Omental fat pad (tissue), 4 donors: ENCODE measurements around the gene DLK1. TPM values are rescaled to one million over a fixed set of nuclear protein-coding genes. Genes with fewer than 3 reads are reported as not detected.

Experiments
- ATAC-seq: fragments of 150-250 bp; one replicate; pipeline ENCODE4 v1.9.1; 2016; ENCODE audit warnings: mild to moderate bottlenecking, moderate library complexity; ENCODE audit not compliant: low FRiP score
- DNase-seq: peaks from one replicate; pipeline ENCODE4 v3.0.0-alpha.2; 2019; ENCODE audit warnings: low spot score
- total RNA-seq, 4 donors: library from RNA; depleted of rRNA; stranded (reverse); fragments of >200 nt; gene quantifications; one replicate each; pipeline ENCODE4 v1.1.0, GENCODE V29; 2016
- TF ChIP-seq, protein P1 (sequence below), 3 donors: fragments of 450-650 bp; IDR thresholded peaks; one replicate each; pipeline ENCODE4 v1.5.1; 2016 to 2017; ENCODE audit warnings: antibody characterized with exemption in 3 of 3, mild to moderate bottlenecking in 3 of 3, moderate library complexity in 2 of 3

DLK1 gene
- total RNA-seq, 4 donors from 2014 or later = not detected

DNA sequence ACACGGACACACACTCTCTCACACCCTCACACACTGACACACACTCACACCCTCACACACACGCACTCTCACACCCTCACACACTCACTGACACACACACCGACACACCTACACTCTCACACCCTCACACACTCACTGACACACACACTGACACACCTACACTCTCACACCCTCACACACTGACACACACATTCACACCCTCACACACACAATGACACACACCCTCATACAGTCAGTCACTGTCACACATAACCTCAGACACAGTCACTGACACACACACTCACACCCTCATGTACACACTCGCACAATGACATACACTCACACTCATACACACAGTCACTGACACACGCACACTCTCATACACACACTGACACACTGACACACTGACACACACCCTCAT is 19.8 kb upstream of the DLK1 start:
- TF ChIP-seq, protein P1, sequence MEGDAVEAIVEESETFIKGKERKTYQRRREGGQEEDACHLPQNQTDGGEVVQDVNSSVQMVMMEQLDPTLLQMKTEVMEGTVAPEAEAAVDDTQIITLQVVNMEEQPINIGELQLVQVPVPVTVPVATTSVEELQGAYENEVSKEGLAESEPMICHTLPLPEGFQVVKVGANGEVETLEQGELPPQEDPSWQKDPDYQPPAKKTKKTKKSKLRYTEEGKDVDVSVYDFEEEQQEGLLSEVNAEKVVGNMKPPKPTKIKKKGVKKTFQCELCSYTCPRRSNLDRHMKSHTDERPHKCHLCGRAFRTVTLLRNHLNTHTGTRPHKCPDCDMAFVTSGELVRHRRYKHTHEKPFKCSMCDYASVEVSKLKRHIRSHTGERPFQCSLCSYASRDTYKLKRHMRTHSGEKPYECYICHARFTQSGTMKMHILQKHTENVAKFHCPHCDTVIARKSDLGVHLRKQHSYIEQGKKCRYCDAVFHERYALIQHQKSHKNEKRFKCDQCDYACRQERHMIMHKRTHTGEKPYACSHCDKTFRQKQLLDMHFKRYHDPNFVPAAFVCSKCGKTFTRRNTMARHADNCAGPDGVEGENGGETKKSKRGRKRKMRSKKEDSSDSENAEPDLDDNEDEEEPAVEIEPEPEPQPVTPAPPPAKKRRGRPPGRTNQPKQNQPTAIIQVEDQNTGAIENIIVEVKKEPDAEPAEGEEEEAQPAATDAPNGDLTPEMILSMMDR (IDR thresholded peaks at IDR 0.05) = no peak
- ATAC-seq = no peak
- no peak for DNase-seq

DNA sequence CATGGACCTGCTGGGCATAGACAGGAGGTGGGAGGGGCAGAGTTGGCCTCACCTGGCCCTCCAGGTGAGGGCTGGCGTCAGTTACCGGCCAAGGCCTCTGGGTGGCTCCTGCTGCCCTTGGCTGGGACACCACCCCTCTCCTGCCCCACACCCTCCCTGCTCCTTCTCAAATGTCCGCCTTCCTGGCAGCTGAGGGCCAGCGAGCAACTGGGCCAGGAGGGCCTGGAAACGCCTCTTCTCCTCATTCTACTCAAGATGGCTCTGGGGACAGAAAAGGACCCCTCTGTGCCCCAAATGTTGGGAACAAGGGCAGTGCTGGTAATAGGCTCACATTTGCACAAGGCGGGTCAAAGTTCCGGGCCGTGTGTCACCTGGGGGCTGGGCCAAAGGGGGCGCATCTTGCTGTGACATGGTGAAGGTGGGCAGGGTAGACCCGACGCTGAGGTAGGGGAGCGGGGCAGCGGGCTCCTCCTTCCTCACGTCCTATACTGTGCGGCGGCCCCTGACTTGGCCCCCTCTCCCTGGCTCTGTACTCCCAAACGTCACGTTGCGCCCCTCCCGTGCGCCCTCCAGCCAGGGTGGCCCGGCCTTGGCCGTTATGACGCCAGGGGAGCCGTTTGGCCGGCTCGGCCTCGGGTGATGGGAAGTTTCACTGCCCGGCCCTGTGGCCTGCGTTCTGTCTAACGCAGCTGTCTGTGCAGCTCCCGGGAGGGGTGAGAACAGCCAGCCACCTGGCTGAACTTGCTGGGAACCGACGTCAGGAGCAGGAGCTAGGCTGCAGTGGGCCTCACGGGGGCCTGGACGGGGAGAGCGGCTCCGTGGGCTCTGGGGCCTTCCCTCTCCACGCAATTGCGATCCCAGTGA is 18.0 kb upstream of the DLK1 start:
- ATAC-seq (peak; percentile 10), DNase-seq (no peak)
- TF ChIP-seq, protein P1 (IDR thresholded peaks at IDR 0.05) = no peak

DNA sequence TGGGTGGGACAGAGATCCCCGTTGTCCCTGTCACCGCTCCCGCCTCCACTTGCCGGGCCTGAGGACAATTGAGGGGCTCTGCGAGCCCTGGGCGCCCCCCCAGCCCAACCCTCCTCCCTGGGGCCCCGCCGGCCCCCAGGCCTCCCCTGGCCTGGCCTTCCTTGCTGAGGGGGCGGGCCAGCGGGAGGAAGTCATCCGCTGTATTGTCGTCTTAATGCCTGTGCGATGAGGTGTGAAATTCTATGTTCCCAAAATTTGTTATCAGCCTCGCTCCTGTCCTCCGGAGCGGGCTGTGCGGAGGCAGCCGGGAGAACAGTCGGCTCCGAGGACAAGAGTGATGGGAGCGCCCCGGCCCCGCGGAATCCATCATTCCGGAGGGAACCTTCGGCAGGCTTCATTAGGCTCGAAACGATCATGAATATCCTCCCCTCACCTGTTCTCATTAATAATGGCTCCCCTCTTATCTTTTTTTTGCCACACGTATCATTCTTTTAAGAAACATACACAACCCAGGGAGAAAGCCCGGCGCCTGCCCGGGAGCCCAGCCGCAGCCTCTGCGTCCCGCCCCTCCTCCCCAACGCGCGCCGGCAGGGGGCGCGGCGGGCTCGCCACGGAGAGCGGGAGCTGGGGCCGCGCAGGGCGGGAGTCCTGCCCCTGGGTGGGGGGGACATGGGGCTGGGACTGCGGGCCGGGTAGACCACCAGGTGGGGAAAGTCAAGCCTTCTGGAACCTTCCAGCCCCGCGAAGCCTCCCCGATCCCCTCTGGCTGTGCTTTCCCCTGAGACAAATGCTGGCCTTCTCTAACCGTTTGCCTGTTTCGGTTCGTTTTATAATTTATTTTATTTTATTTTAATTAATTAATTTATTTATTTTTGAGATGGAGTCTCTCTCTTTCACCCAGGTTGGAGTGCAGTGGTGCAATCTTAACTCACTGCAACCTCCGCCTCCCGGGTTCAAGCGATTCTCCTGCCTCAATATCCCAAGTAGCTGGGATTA is 17.1 kb upstream of the DLK1 start:
- DNase-seq (no peak), ATAC-seq (peak; percentile 3)
- TF ChIP-seq, protein P1 (IDR thresholded peaks at IDR 0.05) = peak in 2 of 3 donors; percentile 32 to 46

DNA sequence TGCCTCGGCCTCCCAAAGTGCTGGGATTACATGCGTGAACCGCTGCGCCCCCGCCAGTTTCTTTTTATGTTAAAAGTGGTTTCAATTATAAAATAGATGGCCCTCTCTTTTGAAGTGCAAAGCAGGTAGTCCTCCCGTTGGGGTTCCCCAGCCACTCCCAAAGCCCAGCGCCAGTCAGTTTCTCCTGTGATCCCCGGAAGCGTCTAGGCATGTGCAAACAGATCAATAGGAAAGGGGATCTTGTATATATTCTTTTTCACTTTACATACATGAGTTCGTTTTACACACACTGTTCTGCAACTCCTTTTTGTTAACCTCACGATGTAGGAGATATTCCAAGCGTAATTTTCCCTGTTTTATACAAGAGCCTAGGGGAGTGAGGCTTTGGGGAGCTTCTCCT is 16.3 kb upstream of the DLK1 start:
- DNase-seq = no peak
- ATAC-seq = no peak
- TF ChIP-seq, protein P1 (IDR thresholded peaks at IDR 0.05) = no peak

DNA sequence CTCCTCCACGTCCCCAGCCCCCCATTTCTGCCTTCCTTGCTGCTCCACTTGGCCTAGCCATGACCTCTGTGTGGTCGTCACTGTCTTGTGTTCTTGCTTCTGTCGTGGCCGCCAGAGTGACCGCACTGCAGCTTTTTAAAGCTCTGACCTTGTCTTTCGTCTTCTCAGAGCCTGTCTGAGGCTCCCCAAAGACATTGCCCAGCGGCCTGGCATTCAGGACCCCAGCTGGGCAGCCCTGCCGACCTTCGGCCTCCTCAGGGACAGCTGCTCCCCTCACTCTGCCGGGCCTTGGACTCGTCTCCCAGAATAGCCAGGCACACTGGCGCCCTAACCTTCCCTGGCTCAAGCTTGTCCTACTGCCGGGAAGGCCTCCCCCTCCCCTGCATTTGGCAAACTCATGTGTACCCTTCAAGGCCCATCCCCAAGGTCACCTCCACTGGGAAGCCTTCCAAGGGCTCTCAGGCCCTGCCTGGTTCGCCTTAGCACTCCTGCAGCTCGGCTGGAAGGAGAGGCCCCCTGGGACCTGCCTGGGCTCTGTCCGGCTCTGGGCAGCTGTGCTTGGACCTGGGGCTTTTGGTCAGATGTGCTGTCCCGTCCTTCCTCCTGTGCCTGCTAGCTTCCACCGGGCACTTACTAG is 15.7 kb upstream of the DLK1 start:
- DNase-seq (no peak), ATAC-seq (no peak)
- TF ChIP-seq, protein P1 (IDR thresholded peaks at IDR 0.05) = no peak

DNA sequence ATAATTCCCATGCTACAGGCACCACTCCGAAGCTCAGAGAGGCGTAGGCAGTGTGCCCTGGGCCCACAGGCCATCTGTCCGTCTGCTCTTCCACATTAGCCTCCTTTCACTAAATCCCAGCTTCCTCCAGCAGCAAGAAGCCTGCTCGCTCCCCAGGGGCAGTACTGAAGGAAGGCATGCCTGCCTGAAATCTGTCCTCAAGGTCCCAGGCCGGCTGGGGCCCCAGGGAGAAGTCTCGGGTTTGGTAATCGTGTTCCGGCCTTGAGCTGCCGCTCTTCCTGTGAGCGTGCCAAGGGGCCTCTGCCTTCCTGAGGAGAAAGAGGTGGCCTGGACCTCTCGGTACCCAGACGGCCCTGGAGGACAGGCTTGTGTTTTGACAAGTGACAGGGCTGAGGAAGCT is 15.2 kb upstream of the DLK1 start:
- DNase-seq (no peak), ATAC-seq (no peak)
- TF ChIP-seq, protein P1 (IDR thresholded peaks at IDR 0.05) = no peak
